Tibial nerve (tissue), 4 donors: ENCODE data around the gene ZNF410. TPM values are rescaled to one million over a fixed set of nuclear protein-coding genes. Genes with fewer than 3 reads are reported as not detected.

ENCODE experiments used
- DNase-seq, 2 donors: peaks; one replicate each; pipeline ENCODE4 v3.0.0-alpha.2; 2019; ENCODE audit warnings: low spot score in 2 of 2
- H3K27ac ChIP-seq, 4 donors: fragments of 200-600 bp; sonication (generic) in 3 of 4; one replicate each; pipeline ENCODE4 v1.5.1; 2017 to 2019; ENCODE audit warnings: mild to moderate bottlenecking in 1 of 4
- H3K27me3 ChIP-seq, 2 donors: fragments of 200-600 bp; sonication (generic) in 1 of 2; one replicate each; pipeline versions ENCODE4 v1.5.1 to v1.6.0; 2017 to 2019
- H3K36me3 ChIP-seq, 3 donors: fragments of 200-600 bp; sonication (generic); one replicate each; pipeline ENCODE4 v1.5.1; 2018 to 2019
- H3K4me1 ChIP-seq, 4 donors: fragments of 200-600 bp; sonication (generic) in 3 of 4; one replicate each; pipeline ENCODE4 v1.5.1; 2017 to 2019
- H3K4me3 ChIP-seq, 4 donors: fragments of 200-600 bp; sonication (generic) in 3 of 4; one replicate each; pipeline ENCODE4 v1.5.1; 2017 to 2019; ENCODE audit warnings: mild to moderate bottlenecking in 1 of 4, moderate library complexity in 1 of 4
- H3K9me3 ChIP-seq, 4 donors: fragments of 200-600 bp; sonication (generic) in 3 of 4; one replicate each; pipeline ENCODE4 v1.5.1; 2017 to 2019
- EP300 ChIP-seq, 2 donors: sonication (generic); formaldehyde crosslinking; IDR thresholded peaks; one replicate each; pipeline ENCODE4 v1.6.1; 2017; ENCODE audit warnings: antibody characterized with exemption in 2 of 2, mild to moderate bottlenecking in 1 of 2
- POLR2A ChIP-seq, 2 donors: fragments of 450-650 bp; IDR thresholded peaks; one replicate each; pipeline ENCODE4 v1.6.1; 2017; ENCODE audit warnings: antibody characterized with exemption in 2 of 2, mild to moderate bottlenecking in 2 of 2, moderate library complexity in 2 of 2
- WGBS, 2 donors: methylation state at CpG; one replicate each; pipeline ENCODE4 v1.1.5; 2018; 5-methylcytosine and 5-hydroxymethylcytosine counted together
- total RNA-seq, 4 donors: library from RNA; depleted of rRNA; stranded (reverse); fragments of >200 nt; gene quantifications; one replicate each; pipeline ENCODE4 v1.1.0, GENCODE V29; 2016
- TF ChIP-seq, protein P1 (sequence below), 5 experiments: fragments of 200-600 bp in 3 of 5; fragments of 450-650 bp in 2 of 5; sonication (generic) in 3 of 5; IDR thresholded peaks; one replicate each; pipeline ENCODE4 v1.5.1; 2016 to 2019; ENCODE audit warnings: antibody characterized with exemption in 5 of 5, mild to moderate bottlenecking in 3 of 5, moderate library complexity in 2 of 5

The ZNF410 gene
- total RNA-seq, 4 donors from 2014 or later = 42.0 to 49.8 (median 46.8) TPM

- TF ChIP-seq, protein P1, sequence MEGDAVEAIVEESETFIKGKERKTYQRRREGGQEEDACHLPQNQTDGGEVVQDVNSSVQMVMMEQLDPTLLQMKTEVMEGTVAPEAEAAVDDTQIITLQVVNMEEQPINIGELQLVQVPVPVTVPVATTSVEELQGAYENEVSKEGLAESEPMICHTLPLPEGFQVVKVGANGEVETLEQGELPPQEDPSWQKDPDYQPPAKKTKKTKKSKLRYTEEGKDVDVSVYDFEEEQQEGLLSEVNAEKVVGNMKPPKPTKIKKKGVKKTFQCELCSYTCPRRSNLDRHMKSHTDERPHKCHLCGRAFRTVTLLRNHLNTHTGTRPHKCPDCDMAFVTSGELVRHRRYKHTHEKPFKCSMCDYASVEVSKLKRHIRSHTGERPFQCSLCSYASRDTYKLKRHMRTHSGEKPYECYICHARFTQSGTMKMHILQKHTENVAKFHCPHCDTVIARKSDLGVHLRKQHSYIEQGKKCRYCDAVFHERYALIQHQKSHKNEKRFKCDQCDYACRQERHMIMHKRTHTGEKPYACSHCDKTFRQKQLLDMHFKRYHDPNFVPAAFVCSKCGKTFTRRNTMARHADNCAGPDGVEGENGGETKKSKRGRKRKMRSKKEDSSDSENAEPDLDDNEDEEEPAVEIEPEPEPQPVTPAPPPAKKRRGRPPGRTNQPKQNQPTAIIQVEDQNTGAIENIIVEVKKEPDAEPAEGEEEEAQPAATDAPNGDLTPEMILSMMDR (IDR thresholded peaks at IDR 0.05) = no peak
- TF ChIP-seq EP300 (IDR thresholded peaks at IDR 0.05) (no peak), POLR2A (IDR thresholded peaks at IDR 0.05) (no peak)
- H3K4me1 ChIP-seq = no peaks in the 10 kb centered on the region
- no peak overlapping the region for H3K4me3 ChIP-seq
- H3K27me3 ChIP-seq = no peaks in the 10 kb centered on the region
- H3K36me3 ChIP-seq = peaks cover 0 to 21% (median 0%) of the 10 kb centered on the region in 3 donors
- no peak overlapping the region for H3K27ac ChIP-seq
- no peak for DNase-seq
- no peaks in the 10 kb centered on the region for H3K9me3 ChIP-seq
- WGBS, 2 donors = 87 to 90% methylated on average over 3 of the region's 3 CpGs
Measured at GRCh38 chr14:73877790-73878189, 8.9 kb upstream of the ZNF410 start.

GRCh38 chr14:73878436-73878835 is 8.2 kb upstream of the ZNF410 start:
- peaks cover 0 to 21% (median 0%) of the 10 kb centered on the region in 3 donors for H3K36me3 ChIP-seq
- no peak for DNase-seq
- no peak overlapping the region for H3K4me3 ChIP-seq
- no peaks in the 10 kb centered on the region for H3K27me3 ChIP-seq
- WGBS, 2 donors = 85% methylated on average over 6 of the region's 6 CpGs
- H3K4me1 ChIP-seq = no peaks in the 10 kb centered on the region
- TF ChIP-seq EP300 (IDR thresholded peaks at IDR 0.05) (no peak), POLR2A (IDR thresholded peaks at IDR 0.05) (no peak)
- TF ChIP-seq, protein P1 (IDR thresholded peaks at IDR 0.05) = no peak
- H3K27ac ChIP-seq = no peak overlapping the region
- H3K9me3 ChIP-seq = no peaks in the 10 kb centered on the region

DNA sequence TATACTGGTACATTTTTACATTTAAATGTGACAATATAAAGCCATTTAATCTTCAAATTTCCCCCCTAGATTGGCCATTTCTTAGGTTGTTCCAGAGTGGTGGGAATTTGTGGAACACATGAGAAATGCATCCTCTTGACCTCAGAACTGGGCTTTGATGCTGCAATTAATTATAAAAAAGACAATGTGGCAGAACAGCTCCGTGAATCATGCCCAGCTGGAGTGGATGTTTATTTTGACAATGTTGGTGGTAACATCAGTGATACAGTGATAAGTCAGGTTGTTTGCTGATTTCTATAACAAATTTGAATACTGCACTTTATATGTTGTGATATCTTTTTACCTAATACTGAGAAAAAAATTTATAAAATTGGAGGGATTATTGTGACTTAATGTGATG is 7.6 kb upstream of the ZNF410 start:
- no peaks in the 10 kb centered on the region for H3K9me3 ChIP-seq
- peaks cover 0 to 21% (median 0%) of the 10 kb centered on the region in 3 donors for H3K36me3 ChIP-seq
- no peak overlapping the region for H3K4me3 ChIP-seq
- no peak for DNase-seq
- H3K4me1 ChIP-seq = no peaks in the 10 kb centered on the region
- H3K27me3 ChIP-seq = no peaks in the 10 kb centered on the region
- TF ChIP-seq, protein P1 (IDR thresholded peaks at IDR 0.05) = no peak
- TF ChIP-seq POLR2A (IDR thresholded peaks at IDR 0.05) = no peak
- no peak for TF ChIP-seq EP300 (IDR thresholded peaks at IDR 0.05)
- no peak overlapping the region for H3K27ac ChIP-seq
- 70 to 74% methylated on average over 1 of the region's 1 CpG for WGBS, 2 donors

- TF ChIP-seq, protein P1 (IDR thresholded peaks at IDR 0.05) = no peak
- TF ChIP-seq EP300 (IDR thresholded peaks at IDR 0.05) = no peak
- no peak for TF ChIP-seq POLR2A (IDR thresholded peaks at IDR 0.05)
- Histone ChIP-seq H3K9me3 (no peaks in the 10 kb centered on the region), H3K27ac (peak overlapping the region in 2 of 4 donors; percentile 94 to 99), H3K27me3 (no peaks in the 10 kb centered on the region), H3K4me1 (peaks cover 0 to 40% (median 18%) of the 10 kb centered on the region in 4 donors), H3K4me3 (no peak overlapping the region), H3K36me3 (peaks cover 0 to 4% (median 0%) of the 10 kb centered on the region in 3 donors)
- no peak for DNase-seq
- 81% methylated on average over 8 of the region's 8 CpGs for WGBS, 2 donors
Measured at GRCh38 chr14:73884438-73885190, 2.0 kb upstream of the ZNF410 start.

DNA sequence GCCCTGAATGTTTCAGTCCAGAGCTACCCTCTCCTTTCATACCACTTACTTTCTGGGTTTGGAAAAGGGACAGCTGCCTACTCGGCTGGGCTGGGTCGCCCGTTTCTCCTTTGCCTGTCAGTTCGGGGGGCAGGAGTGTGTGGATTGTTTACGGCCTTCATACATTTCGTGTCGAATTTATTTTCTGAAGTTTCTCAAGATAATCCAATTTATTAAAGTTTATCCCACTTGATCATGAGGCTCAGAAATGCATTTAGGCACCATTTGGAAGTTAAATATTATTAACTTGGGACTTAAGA is 608 bp downstream of the ZNF410 start:
- Histone ChIP-seq H3K36me3 (no peaks in the 10 kb centered on the region), H3K4me3 (peak overlapping the region; percentile 69 to 96 (median 82)), H3K9me3 (no peaks in the 10 kb centered on the region), H3K27me3 (no peaks in the 10 kb centered on the region), H3K4me1 (peaks cover 0 to 44% (median 18%) of the 10 kb centered on the region in 4 donors), H3K27ac (peak overlapping the region; percentile 86 to 99 (median 94))
- no peak for TF ChIP-seq POLR2A (IDR thresholded peaks at IDR 0.05)
- TF ChIP-seq, protein P1 (IDR thresholded peaks at IDR 0.05) = no peak
- no peak for TF ChIP-seq EP300 (IDR thresholded peaks at IDR 0.05)
- 0 to 1% methylated on average over 7 of the region's 7 CpGs for WGBS, 2 donors
- DNase-seq = no peak
